H54 (cell line): ENCODE measurements around the gene MORN4.
A peak's percentile ranks its signal among the peaks of the same experiment; 100 is the strongest.

ENCODE experiments used
- DNase-seq: peaks from one replicate; pipeline ENCODE4 v3.0.0; 2011; ENCODE audit warnings: low spot score, mixed read lengths; ENCODE audit not compliant: insufficient read length
- FAIRE-seq: peaks from 3 replicates; lab custom pipeline; 2011; peaks lifted over from hg19 to GRCh38; lab: Jason Lieb, UNC
- POLR2A ChIP-seq: IDR thresholded peaks from 2 replicates; pipeline ENCODE4 v1.6.1; 2011; ENCODE audit warnings: low read depth, mild to moderate bottlenecking, low read length

MORN4 gene

DNA sequence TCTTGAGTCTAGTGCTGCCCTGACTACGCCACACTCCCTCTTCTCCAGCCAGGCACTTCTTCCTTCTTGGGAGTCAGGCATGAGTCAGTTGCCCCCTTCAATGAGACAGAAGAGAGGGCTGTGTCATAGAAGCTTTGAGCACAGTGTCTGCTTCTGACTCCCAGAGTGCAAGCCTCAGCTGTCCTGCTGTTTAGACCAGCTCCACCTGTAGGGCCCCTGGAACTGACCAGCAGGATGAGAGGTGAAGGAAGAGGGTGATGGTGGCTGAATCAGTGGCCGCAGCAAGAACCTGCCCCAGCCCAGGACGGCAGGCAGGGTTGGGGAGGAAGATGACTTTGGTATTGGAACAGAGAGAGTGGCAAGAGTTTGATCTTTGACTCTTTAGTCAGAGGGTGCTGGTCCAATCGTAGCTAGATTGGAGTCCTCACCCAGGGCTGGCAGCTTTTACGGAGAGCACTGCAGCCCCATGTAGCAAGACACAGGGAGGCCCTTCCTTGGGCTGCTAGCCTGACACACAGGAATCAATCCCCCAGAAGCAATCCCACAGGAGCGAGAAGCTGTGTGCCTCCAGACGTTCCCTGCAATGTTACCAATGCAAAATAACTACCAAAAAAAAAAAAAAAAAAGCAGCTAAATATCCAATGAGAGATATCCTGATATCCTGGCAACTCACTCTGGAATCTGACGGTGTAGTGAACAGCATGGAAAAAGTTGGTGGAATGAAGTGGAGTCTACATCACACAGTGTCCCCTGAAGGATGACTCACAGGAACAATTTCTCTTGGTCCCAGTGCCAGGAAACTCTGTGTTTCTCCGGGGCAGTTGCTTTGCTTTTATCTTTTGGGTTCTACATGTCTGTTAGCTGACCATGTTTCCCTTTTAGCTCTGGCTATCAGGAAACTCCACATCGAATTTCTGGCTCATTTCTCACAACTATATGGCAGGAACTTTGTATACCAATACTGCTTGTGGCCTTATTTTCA is 36.9 kb downstream of the MORN4 start:
- TF ChIP-seq POLR2A, result no peak
- peak; percentile 86 for DNase-seq
- FAIRE-seq, result peak; percentile 80

DNA sequence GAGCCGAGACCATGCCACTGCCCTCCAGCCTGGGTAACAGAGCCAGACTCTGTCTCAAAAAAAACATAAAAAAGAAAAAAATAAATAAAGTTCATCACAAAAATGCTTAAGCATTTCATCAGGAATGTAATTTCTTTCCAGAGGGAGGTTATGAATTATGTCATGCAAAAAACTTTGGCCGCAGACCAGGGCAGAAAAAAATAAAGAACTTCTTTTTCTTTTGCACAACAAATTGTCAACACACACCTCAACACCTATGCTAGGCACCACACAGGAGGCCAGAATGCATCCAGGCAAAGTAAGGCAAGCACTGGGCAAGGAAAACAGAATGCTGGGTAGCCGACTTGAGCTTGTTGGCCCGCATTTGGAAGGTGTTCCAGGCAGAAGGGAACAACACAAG is 39.9 kb downstream of the MORN4 start:
- DNase-seq, result no peak
- TF ChIP-seq POLR2A, result no peak
- FAIRE-seq, result no peak

DNA sequence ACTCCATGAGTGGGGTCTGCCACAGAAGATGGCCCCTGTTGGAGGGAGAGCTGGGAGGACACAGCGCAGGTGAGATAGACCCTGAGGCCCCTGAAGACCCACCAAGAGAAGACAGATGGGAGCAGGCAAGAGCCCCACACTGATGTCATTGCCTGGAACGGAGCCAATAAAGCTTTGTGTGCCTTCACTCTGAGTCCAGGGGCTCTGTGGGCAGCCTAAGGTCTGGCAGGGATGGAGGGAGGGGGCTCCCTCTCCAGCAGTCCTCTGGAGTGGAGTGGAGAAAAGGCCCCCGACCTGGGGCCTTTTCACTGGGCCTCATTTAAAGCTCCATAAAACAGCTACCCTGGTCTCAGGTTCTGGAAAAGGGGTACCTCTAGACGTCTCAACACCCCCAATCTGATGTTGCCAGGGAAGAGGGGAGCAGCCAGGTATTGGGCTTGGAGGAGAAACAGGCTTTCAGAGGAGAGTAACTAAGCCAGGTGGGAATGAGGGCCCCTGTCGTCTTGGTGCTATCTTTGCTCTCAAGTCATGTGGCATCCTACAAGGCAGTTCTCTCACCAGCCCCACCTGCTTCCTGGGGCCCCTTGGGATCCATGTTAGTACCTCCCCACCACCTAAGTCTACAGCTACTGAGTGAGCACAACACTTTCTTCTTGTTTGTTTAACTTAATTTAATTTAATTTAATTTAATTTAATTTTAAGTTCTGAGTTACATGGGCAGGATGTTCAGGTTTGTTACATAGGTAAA is 42.4 kb downstream of the MORN4 start:
- no peak for DNase-seq
- no peak for TF ChIP-seq POLR2A
- no peak for FAIRE-seq

DNA sequence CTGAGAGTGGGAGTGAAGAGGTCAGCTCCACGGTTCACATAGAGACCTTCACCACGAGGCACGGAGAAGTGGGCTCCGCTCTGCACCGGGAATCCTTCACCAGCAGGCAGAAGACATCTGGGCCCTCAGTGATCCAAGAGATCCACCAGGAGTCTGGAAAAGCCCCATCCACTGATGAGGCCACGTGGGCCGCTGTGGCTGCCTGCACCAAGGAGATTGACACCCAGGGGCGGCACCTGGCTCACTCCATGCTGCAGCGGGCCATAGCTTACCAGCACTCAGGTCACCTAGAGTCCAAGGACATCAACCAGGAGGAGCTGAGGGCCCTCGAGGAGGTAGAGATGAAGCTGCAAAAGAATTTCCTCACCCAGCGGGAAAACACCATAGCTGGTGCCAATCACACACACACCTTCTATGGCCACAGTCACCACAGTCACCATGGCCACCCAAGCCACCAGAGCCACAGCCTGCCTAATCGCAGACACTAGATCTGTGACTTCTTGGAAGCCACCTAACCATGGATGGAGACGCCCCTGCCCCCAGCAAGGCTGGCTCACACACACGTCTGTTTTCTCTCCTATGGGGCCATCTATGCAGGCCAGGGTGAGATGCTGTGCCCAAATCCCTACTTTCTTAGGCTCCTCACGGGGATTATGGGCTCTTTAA is 43.1 kb downstream of the MORN4 start:
- FAIRE-seq, result no peak
- no peak for TF ChIP-seq POLR2A
- DNase-seq, result no peak

DNA sequence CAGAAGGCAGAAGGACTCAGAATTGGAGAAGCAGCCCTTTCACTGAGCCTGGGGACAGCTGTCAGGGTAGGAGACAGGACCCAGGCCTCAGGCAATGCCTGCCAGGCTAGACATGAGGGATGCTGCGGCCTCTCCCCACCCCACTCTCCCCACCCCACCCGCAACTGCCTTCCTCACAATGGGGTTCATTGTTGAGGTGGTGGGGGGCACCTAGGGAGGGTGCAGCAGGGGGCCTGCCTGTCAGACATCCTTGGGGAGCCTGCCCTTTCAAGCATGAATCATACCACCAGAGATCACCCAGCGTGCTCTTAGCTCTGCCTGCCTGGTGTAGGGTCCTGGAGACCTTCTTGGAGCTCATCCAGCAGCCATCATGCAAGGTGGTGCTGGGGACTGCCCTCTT is 43.8 kb downstream of the MORN4 start, which contains the start of gene C10orf62:
TSS of gene C10orf62 (plus strand) at position 243 of the 400 bp plus-strand sequence. CDS start 177 bp downstream, outside the sequence.
- no peak for DNase-seq
- no peak for TF ChIP-seq POLR2A
- FAIRE-seq, result no peak

DNA sequence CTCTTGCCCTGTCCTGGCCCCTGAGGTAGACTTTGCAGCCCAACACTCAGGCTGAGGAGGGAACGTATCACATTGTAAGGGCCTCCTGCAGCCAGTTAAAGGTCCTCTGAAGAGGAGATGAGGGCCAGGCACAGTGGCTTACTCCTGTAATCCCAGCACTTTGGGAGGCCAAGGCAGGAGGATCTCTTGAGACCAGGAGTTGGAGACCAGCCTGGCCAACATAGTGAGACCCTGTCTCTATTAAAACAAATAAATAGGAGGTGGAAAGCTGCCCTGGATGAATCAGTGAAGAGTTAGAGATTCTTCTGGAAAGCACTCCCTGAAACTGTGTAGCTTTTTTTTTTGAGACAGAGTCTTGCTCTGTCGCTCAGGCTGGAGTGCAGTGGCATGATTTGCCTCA is 46.1 kb downstream of the MORN4 start:
- DNase-seq (no peak), FAIRE-seq (no peak)
- no peak for TF ChIP-seq POLR2A

DNA sequence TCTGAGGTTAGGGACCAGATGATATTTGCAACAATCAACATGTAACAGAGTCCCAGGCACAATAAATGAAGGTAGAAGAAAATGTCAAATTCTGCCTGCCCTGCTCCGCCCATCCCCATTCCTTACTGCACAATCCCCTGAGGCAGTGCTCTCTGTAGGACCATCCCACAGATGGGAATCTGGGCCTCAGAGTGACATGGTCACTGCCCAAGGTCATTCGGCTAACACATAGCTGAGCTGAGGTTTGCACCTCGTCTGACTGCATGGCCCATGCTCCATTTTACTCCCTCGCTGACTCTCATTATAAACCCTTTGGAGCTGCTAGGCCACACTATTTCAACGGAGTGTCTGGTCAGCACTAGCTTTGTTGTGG is 47.9 kb downstream of the MORN4 start:
- FAIRE-seq, result no peak

DNA sequence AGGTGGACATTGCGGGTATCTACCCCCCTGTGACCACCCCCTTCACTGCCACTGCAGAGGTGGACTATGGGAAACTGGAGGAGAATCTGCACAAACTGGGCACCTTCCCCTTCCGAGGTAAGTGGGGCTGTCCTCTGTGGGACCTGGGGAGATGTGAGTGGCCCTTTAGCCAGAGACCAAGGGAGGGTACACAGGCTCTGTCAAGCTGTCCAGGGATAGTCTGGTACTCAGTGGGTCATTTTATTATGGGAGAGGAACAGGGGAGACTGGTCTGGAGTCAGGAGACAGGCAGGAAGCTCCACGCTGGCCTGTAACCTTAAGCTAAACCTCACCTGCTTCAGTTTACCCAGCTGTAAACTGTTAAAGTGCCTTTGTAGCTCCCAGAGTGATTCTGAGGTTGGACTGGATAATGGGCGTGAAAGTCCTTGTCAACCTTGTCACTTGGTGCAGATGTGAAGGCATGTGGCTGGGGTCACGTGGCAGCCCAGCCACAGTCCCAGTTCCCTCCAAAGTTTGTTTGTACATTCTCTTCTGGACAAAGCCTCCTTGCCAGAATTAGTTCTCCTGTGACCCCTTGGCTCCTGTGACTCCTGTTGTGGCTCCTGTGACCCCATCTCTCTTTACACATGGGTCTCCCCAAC is 48.4 kb downstream of the MORN4 start:
- no peak for FAIRE-seq
- no peak for DNase-seq
- TF ChIP-seq POLR2A, result no peak

More for the DNA sequence above, 47.9 kb downstream of the MORN4 start:
- no peak for TF ChIP-seq POLR2A
- DNase-seq, result no peak

DNA sequence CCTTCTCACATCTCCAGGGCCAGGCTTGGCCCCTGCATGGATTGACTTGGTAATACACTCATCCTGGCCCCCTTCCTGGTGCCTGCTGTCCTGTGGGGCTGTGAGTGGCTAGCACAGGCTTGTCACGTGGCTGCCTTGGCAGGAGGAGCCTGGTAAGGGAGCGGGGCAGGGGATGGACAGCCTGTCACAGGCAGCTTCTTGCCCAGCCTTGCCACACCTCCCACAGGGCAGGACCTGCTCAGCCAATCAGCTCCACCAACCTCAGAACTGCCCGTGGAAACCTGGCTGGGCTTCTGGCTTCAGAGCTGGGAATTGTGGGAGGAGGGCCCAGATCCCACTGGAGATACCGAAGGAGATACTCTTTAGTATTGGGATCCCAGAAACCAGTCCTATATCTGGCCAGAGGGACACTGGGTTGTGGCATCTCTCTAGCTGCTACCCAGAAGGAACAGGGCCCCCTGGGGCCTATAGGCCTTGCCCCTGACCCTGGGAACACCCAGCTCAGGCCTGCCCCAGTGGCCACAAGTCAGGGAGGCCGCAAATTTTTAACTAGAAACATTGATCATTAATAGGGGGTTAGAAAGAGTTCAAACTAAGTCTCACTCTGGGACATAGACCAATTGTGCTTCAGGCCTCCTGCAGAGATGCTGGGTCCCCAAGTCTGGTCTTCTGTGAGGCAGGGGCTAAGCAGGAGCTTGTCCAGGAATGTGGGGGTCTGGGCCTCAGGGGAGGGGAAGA is 49.1 kb downstream of the MORN4 start, which contains the start of gene HOGA1:
TSS of gene HOGA1 (plus strand) at position 330 of the 738 bp plus-strand sequence. CDS start at position 645, 315 bp downstream.
- DNase-seq (peak; percentile 97), FAIRE-seq (peak; percentile 90)
- TF ChIP-seq POLR2A, result 0 out of 2 replicates have a peak, but pooled peaks have one; percentile 23

DNA sequence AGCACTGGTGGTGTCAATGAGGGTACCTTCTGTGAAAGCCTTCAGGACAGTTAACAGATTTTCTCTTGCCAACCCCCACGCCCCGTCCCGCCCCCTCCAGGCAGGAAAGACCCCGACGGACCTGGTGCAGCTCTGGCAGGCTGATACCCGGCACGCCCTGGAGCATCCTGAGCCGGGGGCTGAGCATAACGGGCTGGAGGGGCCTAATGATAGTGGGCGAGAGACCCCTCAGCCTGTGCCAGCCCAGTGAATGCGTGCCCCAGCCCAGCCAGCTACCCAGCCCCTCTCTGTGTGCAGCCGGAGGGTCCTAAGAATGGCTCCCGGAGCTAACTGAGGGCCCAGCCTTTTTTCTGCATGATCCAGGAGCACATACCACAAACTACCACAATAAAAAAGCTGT is 49.8 kb downstream of the MORN4 start:
- FAIRE-seq, result no peak
- DNase-seq, result no peak

DNA sequence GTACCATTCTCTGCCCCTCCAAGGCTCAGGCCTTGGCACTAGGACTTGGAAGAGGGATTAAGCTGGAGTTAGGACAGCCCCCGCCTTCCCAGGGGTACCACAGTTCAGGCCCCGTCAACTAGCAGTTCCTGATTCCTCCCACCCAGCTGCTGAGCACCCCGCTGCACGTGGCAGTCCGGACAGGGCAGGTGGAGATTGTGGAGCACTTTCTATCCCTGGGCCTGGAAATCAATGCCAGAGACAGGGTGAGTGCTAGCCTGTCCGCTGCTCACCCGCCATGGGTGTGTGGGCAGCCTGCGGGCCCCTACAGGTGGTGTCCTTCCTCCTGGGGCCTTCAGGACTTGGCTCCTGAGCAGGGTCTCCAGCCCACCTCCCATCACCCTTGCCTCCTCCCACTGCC is 51.1 kb downstream of the MORN4 start:
- TF ChIP-seq POLR2A, result no peak
- FAIRE-seq (no peak), DNase-seq (no peak)

More for the DNA sequence above, 49.8 kb downstream of the MORN4 start:
- no peak for TF ChIP-seq POLR2A
